Measurements from ENCODE around the gene CDK9.

The CDK9 gene

DNA sequence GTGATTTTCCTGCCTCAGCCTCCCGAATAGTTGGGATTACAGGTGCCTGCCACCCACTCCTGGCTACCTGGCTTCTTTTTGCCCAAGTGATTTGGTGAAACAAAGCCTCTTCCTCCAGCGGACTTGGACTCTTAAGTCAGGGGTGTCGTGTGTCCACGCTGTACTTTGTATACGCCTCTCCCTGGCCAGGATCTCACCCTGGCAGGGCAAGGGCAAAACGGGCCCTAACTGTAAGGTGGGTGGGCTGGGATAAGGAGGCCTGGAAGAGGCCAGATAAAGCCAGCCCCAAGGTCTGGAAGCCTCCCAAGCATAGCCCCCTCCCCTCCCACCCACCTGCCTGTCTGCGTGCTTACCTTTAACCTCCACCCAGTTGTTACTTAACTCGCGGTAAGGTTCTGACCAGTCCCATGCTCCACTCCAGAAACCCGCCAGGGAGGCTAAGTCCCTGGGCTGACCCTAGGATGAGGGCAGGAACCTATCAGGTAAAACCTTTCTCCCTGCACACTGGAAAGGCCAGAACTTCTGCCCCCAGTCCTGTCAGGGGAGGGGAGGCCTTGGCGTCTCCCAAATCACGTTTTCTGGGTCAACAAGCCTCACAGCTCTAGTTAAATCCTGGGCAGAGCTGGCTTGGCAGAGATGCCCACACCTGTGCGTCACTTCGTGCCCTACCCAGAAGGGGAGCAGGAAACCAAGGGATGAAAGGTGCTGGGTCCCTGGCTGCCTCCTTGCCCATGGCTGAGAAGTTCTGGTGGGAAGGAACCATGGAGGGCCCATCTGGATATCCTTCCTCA, 8.4 kb downstream of the CDK9 start:
- in situ Hi-C loops (cut with MboI; ENCODE audit: low pct_unique_long_range_greater_than_20kb, low sequenced_read_pairs), result no loop called here
- no peak for DNase-seq

DNA sequence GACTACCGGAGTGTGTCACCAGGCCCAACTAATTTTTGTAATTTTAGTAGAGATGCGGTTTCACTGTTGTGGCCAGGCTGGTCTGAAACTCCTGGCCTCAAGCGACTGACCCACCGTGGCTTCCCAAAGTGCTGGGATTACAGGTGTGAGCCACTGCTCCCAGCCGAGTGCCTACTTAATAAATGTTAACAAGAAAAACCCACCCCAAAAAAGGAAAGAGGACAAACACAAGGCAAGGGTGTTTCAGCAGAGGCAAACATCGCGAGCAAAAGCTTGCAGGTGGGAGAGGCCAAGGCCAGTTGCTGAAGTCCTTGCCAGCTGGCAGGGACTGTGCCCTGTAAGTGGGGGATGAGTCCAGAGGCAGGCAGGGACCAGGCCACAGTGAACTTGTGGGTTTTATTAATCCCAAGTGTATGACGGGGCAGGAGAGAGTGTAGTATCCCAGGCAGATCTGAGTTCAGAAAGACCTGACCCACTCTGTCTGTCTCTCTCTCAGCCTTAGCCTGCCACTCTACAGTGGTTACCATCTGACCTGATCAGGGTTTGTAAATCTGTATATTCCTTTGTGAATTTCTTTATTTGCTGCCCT, 10.5 kb downstream of the CDK9 start:
- DNase-seq, result no peak
- in situ Hi-C loops (cut with MboI; ENCODE audit: low pct_unique_long_range_greater_than_20kb, low sequenced_read_pairs), result no loop called here

DNA sequence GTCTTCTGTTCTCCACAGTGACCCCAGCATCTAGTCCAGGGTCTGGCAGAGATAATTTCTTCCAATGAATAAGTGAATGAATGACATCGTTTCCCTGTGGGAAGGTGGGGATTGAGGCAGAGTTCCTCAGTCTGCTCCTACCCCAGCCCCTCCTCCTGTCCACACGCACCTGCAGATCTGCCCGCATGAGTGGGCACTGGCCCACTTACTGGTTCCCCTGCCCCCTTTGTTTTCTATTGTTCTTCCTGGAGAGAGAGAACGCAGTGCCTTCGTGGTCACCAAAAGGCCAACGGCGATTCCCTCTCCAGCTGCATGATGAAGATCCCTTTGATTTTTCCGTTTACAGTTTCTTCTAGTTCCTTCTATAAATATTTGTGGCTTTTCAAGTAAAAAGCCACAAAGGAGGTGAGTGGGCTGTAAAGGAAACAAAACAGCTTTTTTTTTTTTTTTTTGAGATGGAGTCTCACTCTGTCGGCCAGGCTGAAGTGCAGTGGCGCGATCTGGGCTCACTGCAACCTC, 11.1 kb downstream of the CDK9 start:
- in situ Hi-C loops (cut with MboI; ENCODE audit: low pct_unique_long_range_greater_than_20kb, low sequenced_read_pairs), result no loop called here
- peak; percentile 94 for DNase-seq

DNA sequence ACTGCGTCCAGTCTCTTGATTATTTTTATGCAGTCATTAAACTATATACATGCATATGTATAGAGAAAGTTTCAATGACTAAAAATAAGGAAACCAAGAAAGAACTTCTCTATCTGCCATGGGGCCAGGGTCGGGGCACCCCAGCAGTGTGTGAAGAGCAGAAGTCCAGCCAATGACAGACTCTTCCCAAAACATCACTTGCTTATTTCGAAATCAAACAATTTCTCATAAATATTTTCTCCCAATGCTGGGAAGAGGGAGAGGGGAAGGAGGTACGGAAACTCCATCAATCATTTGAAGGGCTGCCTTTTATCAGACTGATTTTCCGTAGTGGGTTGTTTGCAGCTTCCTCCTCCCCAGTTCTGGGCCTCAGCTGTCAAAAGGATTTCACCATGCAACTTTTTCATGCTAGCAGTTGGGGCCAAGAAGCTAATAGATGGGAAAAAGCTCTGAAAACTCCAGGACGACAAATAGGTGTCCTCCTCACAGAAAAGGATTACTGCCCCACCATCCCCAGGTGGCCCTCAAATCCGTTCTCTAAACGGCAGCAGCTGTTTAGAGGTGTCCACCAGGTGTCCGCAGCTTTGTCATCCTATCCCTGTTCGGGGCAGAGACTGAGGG, 16.2 kb downstream of the CDK9 start:
- DNase-seq, result no peak
- in situ Hi-C loops (cut with MboI; ENCODE audit: low pct_unique_long_range_greater_than_20kb, low sequenced_read_pairs), result no loop called here

DNA sequence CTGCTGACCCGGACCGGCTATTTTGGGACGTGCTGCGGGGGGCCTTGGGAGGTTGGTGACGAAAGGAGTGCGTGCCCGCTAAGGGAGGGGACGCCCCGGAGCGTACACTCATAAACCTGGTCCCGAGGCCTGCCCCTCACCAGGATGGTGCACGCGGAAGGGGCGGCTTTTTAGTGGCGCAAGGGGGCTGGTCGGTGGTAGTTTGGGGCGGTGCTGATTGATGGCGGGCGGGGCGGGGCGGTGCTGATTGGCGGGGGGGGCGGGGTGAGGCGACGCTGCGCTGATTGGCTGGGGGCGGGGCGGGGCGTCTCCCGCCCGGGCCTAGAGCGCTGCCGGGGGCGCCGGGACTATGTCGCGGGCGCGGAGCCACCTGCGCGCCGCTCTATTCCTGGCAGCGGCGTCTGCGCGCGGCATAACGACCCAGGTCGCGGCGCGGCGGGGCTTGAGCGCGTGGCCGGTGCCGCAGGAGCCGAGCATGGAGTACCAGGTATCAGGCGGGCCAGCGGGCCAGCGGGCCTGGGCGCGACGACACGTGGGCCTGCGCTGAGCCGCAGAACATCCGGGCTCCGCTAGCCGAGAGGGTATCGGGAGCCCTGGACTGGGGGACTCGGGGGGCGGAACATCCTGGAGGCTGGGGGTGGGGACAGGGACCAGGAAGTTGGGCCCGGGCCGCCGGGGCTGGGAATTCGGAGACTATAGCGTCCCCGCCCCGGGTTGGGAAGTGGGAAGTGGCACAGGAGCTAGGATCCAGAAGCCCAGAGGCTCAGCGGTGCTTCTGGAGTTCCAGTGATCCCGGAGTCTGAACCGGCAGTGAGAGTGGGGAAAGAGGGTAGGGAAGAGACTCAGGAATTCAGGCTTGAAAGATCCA, 17.0 kb downstream of the CDK9 start, which contains the start of gene FPGS:
Gene FPGS (plus strand): TSS at position 307 of the 868 bp plus-strand sequence. CDS start 43 bp downstream, at position 350.
- in situ Hi-C loops (cut with MboI; ENCODE audit: low pct_unique_long_range_greater_than_20kb, low sequenced_read_pairs), result no loop called here
- peak; percentile 84 for DNase-seq

DNA sequence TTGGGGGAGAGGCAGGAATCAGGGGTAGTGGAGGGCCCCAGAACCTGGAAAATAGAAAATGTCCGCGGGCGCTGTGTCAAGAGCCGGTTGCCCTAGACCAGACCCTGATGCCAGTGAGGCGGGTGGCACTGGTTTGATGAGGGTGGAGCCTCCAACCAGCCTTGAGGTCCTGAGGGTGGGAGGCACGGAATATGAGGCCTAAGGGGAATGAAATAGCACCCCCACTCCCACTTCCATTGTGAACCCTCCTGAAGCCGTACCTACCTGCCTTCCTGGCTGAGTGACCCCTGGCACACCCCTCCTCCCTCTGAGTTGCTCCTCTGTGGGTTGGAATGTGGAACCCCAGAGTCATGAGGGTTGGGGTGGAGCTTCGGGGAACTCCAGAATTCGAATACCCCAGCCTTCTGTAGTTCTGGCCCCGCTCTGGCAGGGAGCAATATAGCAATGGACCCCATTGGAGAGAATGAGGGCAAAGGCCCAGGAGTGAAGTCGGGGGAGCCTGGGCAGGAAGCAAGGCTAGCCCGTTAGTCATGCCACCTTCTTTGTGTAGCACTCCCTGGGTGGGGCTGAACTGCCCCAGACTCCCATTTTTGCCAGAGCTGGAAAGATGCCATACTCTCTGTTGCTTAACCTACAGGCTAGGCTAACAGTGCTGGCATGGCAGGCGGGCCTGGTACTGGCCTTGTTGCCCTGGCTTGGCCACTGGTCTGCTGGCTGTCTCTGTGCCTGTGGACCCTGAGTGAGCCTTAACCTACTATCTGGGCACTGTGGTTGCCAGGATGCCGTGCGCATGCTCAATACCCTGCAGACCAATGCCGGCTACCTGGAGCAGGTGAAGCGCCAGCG, 17.9 kb downstream of the CDK9 start:
- no peak for DNase-seq
- in situ Hi-C loops (cut with MboI; ENCODE audit: low pct_unique_long_range_greater_than_20kb, low sequenced_read_pairs), result no loop called here

DNA sequence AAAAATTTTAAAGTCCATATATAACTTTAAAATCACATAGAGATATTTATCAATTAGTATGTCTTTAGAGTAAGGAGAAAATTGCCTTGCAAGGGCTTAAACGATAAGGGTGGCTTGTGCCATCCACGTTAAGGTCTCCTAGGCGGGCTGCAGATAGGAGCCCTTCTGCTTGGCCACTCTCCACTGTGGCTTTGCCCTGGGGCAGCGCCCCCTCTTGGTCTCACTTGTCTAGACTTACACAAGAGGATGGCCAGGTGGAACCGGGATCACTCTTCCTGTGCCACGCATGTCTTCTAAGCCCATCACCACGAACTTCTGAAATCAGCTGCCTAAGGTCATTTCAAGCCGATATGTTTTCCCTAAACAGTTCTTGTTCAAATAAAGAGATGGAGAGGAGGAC, 19.8 kb downstream of the CDK9 start:
- DNase-seq, result peak; percentile 58
- in situ Hi-C loops (cut with MboI; ENCODE audit: low pct_unique_long_range_greater_than_20kb, low sequenced_read_pairs), result no loop called here

DNA sequence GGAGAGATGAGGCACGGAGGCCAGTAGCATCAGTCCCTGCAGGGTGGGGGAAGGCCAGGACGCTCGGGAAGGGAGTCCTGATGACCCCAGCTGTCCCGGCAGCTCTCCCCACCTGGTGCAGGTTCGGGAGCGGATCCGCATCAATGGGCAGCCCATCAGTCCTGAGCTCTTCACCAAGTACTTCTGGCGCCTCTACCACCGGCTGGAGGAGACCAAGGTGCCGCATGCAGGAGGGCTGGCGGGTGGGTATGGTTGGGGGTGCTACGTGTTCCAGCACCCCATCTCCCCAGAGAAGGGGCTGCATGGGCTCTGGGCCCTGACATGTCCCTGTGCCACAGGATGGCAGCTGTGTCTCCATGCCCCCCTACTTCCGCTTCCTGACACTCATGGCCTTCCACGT, 21.0 kb downstream of the CDK9 start:
- no peak for DNase-seq
- in situ Hi-C loops (cut with MboI; ENCODE audit: low pct_unique_long_range_greater_than_20kb, low sequenced_read_pairs), result no loop called here

DNA sequence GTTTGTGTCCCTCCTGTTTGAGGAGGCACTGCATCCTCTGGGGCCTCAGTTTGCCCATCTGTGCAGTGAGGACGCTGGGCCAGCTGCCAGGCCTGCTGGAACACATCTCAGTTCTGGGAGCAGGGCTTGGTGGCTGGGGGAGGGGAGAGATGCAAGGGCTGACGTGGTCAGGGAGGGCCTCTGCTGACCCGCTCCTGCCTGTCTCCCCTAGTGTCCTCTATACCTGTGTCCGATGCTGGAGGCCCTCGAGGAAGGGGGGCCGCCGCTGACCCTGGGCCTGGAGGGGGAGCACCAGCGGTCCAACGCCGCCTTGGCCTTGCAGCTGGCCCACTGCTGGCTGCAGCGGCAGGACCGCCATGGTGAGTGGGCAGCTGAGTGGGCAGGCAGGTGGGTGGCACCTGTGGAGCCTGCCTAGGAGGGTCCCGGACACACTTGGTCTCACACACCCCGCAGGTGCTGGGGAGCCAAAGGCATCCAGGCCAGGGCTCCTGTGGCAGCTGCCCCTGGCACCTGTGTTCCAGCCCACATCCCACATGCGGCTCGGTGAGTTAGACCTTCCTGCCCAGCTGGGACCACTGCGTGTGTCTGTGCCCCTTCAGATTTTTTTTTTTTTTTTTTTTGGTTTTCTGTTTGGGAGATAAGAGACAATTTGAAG, 22.6 kb downstream of the CDK9 start:
- DNase-seq, result no peak
- in situ Hi-C loops (cut with MboI; ENCODE audit: low pct_unique_long_range_greater_than_20kb, low sequenced_read_pairs), result no loop called here

DNA sequence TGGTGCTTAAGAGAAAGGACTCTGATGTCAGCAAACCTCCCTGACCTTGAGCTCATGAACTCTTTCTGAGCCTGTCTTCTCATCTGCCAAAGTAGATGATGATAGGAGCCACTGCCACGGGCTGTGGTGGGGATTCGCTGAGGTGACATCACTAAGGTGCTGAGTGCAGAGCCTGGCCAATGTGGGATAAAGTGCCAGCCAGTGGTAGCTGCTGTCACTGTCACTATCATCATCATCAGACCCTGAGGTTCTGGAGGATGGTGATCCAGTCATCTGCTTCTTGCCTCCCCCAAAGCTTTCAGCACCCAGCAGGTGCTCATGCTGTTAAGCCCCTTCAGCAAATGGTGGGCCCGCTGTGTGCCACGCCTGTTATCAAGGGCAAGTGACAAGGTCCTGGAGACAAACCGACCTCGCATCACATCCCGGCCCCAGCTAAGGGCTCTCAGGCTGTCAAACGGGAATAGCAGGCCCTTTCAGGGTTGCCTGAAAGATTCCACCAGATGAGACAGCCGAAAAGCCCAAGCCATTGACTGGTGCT, 23.2 kb downstream of the CDK9 start:
- in situ Hi-C loops (cut with MboI; ENCODE audit: low pct_unique_long_range_greater_than_20kb, low sequenced_read_pairs), result no loop called here

DNA sequence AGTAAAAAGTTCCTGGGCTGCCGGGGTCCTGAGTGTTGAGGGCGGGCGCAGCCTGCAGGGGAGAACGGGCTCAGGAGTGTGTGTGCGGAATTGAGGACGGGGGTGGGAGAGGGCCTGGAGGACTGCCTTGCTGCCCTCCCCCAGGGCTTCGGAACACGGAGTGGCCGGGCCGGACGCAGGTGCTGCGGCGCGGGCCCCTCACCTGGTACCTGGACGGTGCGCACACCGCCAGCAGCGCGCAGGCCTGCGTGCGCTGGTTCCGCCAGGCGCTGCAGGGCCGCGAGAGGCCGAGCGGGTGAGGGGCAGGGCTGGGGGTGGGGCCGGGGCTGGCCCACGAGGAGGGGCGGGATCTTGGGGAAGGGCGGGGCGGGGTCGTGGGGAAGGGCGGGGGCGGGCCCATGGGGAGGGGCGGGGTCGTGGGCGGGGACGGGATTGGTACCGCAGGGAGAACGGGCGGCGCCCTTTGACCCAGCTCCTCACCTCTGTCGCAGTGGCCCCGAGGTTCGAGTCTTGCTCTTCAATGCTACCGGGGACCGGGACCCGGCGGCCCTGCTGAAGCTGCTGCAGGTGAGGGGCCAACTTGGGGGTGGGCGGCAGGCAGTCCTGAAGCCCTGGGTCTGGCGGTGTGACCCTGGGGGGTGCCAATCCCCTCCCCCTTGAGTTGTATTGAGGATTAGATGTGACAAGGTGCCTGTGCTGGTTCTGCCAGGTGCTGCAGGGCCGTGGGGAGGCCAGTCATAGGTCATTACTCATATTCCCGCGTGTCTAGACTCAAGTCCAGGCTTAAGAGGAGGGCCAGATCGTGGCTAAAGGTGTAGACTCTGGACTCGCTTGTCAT, 23.9 kb downstream of the CDK9 start:
- DNase-seq, result no peak
- in situ Hi-C loops (cut with MboI; ENCODE audit: low pct_unique_long_range_greater_than_20kb, low sequenced_read_pairs), result no loop called here

More for the DNA sequence above, 23.2 kb downstream of the CDK9 start:
- no peak for DNase-seq

DNA sequence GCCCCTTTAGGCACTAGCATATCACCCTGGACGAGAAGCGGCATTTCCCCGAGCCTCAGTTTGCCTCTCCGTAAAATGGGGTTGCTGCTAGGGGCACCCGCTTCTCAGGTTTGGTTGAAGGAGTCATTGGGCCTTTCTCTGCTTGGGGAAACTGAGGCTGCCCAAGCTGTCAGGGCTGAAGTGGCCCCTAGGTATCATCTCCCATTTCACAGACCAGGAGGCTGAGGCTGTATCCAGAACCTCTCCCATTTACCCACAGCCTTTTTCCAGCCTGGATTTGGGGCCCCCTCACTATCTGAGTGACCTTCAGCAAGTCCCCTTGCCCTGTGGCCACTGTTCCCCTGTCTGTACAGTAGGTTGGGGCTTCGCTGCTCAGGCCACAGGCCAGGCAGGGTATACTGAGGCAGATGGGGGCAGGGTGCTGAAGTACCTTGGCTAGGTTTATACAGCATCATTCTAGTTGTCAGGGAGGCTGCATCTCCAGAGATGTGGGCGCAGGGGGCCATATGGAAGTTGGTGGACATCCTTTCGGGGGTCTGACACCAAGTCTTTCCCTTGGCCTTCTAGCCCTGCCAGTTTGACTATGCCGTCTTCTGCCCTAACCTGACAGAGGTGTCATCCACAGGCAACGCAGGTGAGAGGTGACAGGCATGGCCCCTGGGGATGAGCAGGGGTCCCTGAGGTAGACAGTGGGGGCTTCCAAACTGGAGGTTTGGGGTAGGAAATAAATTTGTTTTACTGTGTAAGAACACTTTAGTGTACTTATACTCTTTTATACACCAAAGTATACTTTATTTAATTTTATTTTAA, 24.7 kb downstream of the CDK9 start:
- in situ Hi-C loops (cut with MboI; ENCODE audit: low pct_unique_long_range_greater_than_20kb, low sequenced_read_pairs), result no loop called here
- no peak for DNase-seq

DNA sequence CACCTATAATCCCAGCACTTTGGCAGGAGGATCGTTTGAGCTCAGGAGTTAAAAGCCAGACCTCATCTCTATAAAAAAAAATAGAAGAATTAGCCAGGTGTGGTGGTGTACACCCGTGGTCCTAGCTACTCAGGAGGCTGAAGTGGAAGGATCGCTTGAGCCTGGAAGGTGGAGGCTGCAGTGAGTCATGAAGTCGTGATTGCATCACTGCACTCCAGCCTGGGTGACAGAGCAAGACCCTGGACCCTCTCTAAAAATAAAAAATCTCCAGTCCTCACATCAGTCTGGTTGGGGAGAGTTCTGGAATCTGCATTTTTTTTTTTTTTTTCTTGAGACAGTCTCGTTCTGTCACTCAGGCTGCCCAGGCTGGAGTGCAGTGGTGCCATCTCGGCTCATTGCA, 26.2 kb downstream of the CDK9 start:
- in situ Hi-C loops (cut with MboI; ENCODE audit: low pct_unique_long_range_greater_than_20kb, low sequenced_read_pairs), result no loop called here

DNA sequence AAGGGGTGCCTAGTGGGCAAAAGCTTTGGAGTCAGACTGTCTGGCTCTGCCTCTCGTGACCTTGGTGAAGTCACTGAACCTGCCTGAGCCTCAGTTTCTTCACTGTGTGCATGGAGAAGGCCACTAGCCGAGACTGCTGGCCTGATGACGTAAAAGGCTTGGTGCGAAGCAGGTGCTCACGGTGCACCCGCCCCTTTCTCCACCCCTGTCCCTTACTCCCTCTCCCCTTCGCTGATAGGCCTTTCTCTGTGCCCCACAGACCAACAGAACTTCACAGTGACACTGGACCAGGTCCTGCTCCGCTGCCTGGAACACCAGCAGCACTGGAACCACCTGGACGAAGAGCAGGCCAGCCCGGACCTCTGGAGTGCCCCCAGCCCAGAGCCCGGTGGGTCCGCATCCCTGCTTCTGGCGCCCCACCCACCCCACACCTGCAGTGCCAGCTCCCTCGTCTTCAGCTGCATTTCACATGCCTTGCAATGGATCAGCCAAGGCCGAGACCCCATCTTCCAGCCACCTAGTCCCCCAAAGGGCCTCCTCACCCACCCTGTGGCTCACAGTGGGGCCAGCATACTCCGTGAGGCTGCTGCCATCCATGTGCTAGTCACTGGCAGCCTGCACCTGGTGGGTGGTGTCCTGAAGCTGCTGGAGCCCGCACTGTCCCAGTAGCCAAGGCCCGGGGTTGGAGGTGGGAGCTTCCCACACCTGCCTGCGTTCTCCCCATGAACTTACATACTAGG, 27.3 kb downstream of the CDK9 start:
- in situ Hi-C loops (cut with MboI; ENCODE audit: low pct_unique_long_range_greater_than_20kb, low sequenced_read_pairs), result no loop called here
- DNase-seq, result no peak

More for the DNA sequence above, 26.2 kb downstream of the CDK9 start:
- no peak for DNase-seq

DNA sequence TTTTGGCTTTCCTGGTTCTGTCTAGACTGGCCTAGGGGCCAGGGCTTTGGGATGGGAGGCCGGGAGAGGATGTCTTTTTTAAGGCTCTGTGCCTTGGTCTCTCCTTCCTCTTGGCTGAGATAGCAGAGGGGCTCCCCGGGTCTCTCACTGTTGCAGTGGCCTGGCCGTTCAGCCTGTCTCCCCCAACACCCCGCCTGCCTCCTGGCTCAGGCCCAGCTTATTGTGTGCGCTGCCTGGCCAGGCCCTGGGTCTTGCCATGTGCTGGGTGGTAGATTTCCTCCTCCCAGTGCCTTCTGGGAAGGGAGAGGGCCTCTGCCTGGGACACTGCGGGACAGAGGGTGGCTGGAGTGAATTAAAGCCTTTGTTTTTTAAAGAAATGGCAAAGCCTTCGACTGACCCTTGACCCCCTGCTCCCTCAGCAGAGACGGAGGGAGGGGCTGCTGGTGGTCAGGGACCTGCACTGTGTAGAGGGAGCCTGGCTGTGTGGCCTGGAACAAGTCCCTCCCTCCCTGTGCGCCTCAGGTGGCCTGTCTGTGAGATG, 27.9 kb downstream of the CDK9 start:
- in situ Hi-C loops (cut with MboI; ENCODE audit: low pct_unique_long_range_greater_than_20kb, low sequenced_read_pairs), result no loop called here
- DNase-seq, result no peak

Measured in KBM-7 (cell line).